HG03378 (cell line): ENCODE measurements around the gene CCNL1.
A peak's percentile ranks its signal among the peaks of the same experiment; 100 is the strongest.
"Not testable (repeated sequence)": the region's sequence is repeated elsewhere in the genome, so short reads cannot be mapped to it uniquely, and the experiment has no call there.

ENCODE experiments used
- ATAC-seq: cut with Tn5 transposase; IDR thresholded peaks from one replicate; pipeline ENCODE4 v1.9.1; 2021; ENCODE audit warnings: mild to moderate bottlenecking, moderate library complexity; ENCODE audit not compliant: unreplicated experiment

CCNL1 gene

DNA sequence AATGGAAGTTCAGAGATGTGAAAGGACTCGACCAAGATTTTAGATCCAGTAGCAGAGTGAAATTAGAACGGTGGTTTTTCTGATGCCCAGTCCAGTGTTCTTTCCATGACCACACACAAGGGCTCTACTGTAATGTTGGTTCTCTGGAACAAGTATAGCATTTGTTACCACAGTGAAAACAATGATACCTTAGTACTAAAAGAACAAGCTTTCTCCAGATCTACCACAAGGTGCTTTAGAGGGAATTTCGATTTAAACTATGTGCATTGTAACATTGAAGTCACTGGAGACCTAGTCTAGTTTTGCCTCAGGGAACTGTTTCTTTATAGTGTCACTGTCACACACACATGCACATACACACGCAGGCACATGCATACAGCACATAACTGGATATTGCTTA, 12.8 kb upstream of the CCNL1 start:
- no peak for ATAC-seq

GRCh38 chr3:157170861-157171260, 10.9 kb upstream of the CCNL1 start:
- ATAC-seq, result no peak

DNA sequence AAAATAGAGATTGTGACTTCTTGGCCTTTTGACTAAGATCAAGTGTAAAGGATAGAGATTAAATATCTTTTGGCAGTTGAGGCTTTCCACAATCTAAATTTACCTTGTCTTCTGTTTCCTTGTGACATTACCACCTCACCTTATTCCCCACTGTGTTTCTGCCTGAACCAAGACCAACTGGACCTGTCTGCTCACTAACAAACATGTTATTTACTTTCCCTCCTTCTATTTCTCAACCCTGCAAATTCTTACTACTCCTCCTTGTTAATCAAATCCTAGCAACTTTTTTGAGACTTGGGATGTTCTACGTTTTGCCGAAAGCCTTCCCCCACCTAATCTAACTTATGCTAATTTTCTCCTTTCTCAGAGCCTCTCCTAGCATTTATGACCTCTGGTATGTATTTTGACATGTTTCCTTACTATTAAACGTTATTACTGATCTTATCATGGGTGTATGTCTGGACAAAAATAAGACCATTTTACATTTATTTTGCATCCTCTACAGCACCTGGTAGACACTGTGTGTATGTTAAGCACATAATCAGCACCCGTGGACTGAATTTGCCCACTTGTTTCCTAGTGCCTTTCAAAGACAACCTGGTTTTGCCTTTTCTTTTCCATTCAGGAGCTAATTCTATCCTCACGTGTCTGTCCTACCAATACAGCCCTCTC, 7.6 kb upstream of the CCNL1 start:
- ATAC-seq, result no peak

DNA sequence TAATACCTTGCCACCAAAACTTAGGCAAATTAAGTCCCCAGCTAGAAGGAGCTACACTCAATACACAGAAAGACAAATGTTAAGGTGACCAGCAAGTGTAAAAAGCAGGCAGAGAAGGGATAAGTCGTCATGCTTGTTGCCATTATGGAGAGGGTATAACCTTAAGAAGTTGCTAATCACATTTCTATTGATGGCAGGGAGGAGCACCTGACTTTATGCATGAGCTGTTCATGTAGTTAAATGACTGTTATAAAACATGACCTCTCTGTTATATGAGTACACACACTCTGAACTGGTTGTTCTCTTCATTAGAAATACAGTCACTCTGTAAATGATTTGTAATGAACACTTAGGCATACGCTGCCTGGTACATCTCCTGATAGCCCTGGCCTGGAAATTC, 6.6 kb upstream of the CCNL1 start:
- ATAC-seq, result peak; percentile 73

GRCh38 chr3:157166115-157166514, 6.2 kb upstream of the CCNL1 start:
- peak; percentile 4 for ATAC-seq

GRCh38 chr3:157163217-157163953, 3.4 kb upstream of the CCNL1 start:
- ATAC-seq, result no peak

- not testable (repeated sequence) for ATAC-seq
Observed at GRCh38 chr3:157162620-157163019, 2.7 kb upstream of the CCNL1 start.

DNA sequence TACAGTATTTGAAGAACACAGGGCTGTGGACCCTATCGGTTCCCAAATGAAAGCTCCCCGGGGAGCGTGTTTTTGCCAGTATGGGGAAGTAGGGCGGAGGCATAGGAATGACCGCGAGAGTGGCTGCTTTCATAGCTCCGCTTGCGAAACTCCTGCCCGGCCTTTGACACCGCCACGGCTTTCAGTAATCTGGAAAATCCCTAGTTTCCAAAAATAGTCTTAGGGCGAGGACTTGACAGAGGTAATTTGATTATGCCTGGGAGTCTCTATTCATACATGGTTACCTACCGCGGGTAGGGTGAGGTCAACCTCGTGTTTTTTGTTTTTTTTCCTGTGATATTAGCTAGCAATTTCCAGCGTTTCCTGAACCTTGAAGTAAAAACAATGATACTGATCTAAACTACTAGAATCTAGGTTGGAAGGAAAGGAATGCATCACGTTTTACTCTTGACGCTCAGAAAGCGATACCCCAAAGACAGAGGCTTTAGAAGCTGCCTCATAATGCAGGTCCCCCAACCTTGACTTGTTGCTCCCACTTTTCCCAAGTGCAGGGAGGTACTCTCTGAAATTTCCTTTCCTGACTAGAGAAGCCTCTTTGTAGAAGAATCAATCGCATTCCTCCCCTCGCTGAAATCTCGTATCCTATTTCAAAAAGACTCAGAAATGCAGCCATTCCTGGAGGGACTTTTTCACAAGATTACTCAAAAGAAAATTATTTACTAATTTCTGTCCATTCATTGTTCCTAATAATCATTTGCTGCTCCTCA, 894 bp upstream of the CCNL1 start:
- ATAC-seq, result peak; percentile 37

GRCh38 chr3:157159037-157159761, 748 bp downstream of the CCNL1 start:
- peak; percentile 32 for ATAC-seq

DNA sequence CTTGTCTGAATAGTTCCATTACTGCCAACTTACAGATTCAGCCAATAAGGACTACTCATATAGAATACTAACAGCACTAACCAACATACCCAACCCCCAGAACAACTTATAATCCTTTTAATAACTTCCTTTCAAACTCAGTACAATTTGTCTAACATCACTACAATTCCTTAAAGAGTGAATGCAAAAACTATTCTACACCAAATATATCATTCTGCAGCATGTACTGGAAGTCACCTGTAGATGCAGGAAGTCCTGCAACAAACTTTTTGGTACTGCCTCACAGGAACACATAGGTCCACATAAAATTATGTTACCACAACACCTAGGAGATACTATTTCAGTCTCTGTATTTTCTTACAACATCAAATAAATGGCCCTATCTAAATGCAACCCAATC, 2.1 kb downstream of the CCNL1 start:
- no peak for ATAC-seq

DNA sequence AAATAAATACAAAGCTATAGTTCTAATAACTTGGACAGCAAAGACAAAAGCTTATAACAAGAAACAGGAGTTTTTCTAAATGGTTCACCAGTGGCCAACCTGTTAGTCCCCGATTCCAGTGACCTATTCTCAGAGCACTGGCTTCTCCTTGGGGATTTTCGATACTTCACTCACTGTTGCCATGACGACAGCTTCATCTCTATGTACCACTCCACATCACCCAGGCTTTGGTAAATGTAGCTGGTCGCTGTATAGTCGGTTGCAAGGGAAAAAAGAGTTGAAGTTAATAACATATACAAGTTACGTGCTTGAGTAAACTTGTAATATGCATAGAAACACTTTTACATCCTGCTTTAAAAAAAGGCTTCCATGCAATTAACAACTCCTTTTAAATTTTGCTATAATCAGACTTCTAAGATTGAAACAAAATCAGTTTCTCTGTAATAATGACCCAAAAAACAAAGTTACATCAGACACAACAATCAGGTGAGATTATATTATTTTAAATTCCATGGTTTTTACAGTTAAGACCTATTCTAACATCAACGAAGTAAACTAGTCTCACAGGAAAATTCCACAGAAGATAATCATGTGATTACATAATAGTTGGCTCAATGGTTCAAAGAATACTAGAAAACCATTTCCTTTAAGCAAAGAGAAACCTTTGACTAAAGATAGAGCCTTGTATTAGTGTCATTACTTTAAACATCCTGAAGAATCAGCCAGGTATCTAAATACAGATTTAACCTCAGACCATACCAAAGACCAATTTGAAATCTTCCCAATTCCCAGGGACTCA, 2.9 kb downstream of the CCNL1 start:
- ATAC-seq, result no peak

- no peak for ATAC-seq
Observed at GRCh38 chr3:157155591-157155990, 4.4 kb downstream of the CCNL1 start.

- ATAC-seq, result no peak
Observed at GRCh38 chr3:157154563-157155330, 5.2 kb downstream of the CCNL1 start.

DNA sequence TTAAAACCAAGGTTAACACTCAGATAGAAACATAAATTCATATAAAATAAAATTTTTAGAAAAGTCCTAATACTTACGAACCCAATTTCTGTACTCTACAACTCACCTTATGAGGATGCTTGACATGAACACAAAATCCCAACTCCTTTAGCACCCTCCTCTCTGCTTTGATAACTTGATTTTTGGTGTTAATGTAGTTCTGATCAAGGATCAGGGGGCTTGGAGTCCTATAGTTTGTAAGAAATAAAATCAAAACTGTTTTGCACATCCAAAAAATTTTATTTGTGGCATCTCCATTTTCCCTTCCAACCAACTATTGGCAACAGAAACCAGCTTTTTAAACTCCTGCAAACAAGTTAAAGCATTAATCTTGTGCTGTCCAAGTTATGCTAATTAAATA, 7.0 kb downstream of the CCNL1 start:
- ATAC-seq, result no peak

DNA sequence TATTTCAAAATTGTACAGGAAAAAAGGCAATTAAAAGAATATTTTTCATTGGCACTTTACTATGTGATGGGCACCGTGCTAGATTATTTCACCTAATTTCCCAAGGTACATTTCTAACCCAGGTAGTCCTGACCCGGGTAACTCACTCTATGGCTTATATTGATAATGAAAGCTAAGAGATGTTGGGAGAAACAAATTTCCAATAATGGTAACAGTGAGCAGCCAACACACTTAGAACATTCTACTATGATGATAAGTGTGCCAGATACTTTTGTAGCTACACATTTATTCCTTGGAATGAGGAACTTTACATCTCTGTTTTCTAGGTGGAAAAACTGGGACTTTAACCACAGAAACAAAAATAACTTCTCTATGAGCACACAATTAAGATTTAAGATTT, 7.5 kb downstream of the CCNL1 start:
- no peak for ATAC-seq

- ATAC-seq, result no peak
Observed at GRCh38 chr3:157151627-157152026, 8.3 kb downstream of the CCNL1 start.

DNA sequence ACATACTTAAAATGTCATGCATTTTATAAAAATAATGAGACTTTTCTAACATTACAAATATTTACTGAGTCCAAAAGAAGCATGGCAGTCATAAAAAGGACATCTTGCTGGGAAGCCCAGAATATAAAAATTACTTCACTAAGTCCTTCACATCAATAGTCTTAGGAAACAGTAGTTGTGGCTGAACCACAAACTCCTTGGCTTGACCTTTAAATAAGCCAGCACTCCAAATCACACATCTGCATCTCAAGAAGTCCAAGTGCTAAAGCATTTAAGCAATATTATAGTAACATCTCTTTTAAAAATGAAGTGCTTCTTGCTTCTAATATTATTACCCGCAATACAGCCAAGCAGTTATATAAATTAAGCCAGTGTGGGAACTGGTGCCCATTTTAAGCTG, 8.8 kb downstream of the CCNL1 start:
- ATAC-seq, result no peak

GRCh38 chr3:157149136-157149696, 10.7 kb downstream of the CCNL1 start:
- ATAC-seq, result no peak

GRCh38 chr3:157148196-157148889, 11.6 kb downstream of the CCNL1 start:
- no peak for ATAC-seq
